SU-DHL-6 (cell line): ENCODE results near the gene ARNT2.

Experiments used
- H2AFZ ChIP-seq: fragments of 200-600 bp; sonication (generic); 2 replicates; pipeline ENCODE4 v1.6.1; 2014; ENCODE audit warnings: low read depth, mild to moderate bottlenecking, moderate library complexity, mixed read lengths, antibody characterized with exemption, low read length; ENCODE audit not compliant: severe bottlenecking
- H3F3A ChIP-seq: fragments of 200-600 bp; shearing (Covaris generic); 2 replicates; pipeline ENCODE4 v1.6.0; 2016; ENCODE audit warnings: antibody characterized with exemption, mild to moderate bottlenecking; ENCODE audit not compliant: insufficient read depth
- H3K27ac ChIP-seq: fragments of 200-600 bp; sonication (generic); 2 replicates; pipeline ENCODE4 v1.5.1; 2016; ENCODE audit warnings: low read depth, mild to moderate bottlenecking, low read length, moderate library complexity, mixed read lengths
- H3K27me3 ChIP-seq: fragments of 200-600 bp; sonication (generic), shearing (Covaris generic); 2 replicates; pipeline ENCODE4 v1.6.0; 2014; ENCODE audit warnings: mild to moderate bottlenecking, low read length
- H3K36me3 ChIP-seq: fragments of 200-600 bp; sonication (generic); 2 replicates; pipeline ENCODE4 v1.6.1; 2014; ENCODE audit warnings: mild to moderate bottlenecking, low read length, mixed read lengths
- H3K4me2 ChIP-seq: fragments of 300-600, 200-600 bp; shearing (Covaris generic), sonication (generic); 2 replicates; pipeline ENCODE4 v1.6.0; 2014; ENCODE audit warnings: low read length, low read depth, mild to moderate bottlenecking; ENCODE audit not compliant: poor library complexity, severe bottlenecking
- H3K4me3 ChIP-seq: fragments of 200-600 bp; sonication (generic); 2 replicates; pipeline ENCODE4 v1.5.1; 2014; ENCODE audit warnings: antibody characterized with exemption, low read length, mild to moderate bottlenecking, mixed read lengths; ENCODE audit not compliant: insufficient read depth, poor library complexity, severe bottlenecking
- H3K79me2 ChIP-seq: fragments of 200-600 bp; sonication (generic); 2 replicates; pipeline ENCODE4 v1.6.1; 2014; ENCODE audit warnings: mild to moderate bottlenecking, low read length, moderate library complexity; ENCODE audit not compliant: insufficient read depth
- H3K9ac ChIP-seq: fragments of 200-600 bp; sonication (generic); 2 replicates; pipeline ENCODE4 v1.7.0; 2014; ENCODE audit warnings: mild to moderate bottlenecking, low read length
- H3K9me2 ChIP-seq: fragments of 200-600 bp; sonication (generic); replicated peaks from 2 replicates; pipeline ENCODE4 v1.6.1; 2014; ENCODE audit warnings: low read length; ENCODE audit not compliant: insufficient read depth
- H3K9me3 ChIP-seq: fragments of 200-600 bp; sonication (generic); 2 replicates; pipeline ENCODE4 v1.6.1; 2014; ENCODE audit warnings: low read length, mixed read lengths; ENCODE audit not compliant: insufficient read depth
- H4K20me1 ChIP-seq: fragments of 200-600 bp; sonication (generic); 2 replicates; pipeline ENCODE4 v1.6.1; 2014; ENCODE audit warnings: low read depth, mild to moderate bottlenecking, antibody characterized with exemption, low read length, moderate library complexity, mixed read lengths
- EZH2phosphoT487 ChIP-seq: fragments of 200-600 bp; sonication (generic), shearing (Covaris generic); conservative IDR thresholded peaks from 2 replicates; pipeline ENCODE4 v1.6.1; 2018; ENCODE audit warnings: mild to moderate bottlenecking, antibody characterized with exemption, low read length, moderate library complexity, mixed read lengths
- TF ChIP-seq, protein P1 (sequence below): fragments of 200-600 bp; sonication (generic); IDR thresholded peaks from one replicate; pipeline ENCODE4 v1.5.1; 2017; ENCODE audit warnings: antibody characterized with exemption, mild to moderate bottlenecking, low read length, moderate library complexity; ENCODE audit not compliant: insufficient read depth, poor library complexity, severe bottlenecking

The ARNT2 gene

GRCh38 chr15:80514071-80514780 is 110.0 kb downstream of the ARNT2 start:
- Histone ChIP-seq H3K27ac (no peak overlapping the region), H3K9me3 (no peaks in the 10 kb centered on the region), H3K9ac (no peak overlapping the region), H3K27me3 (no peaks in the 10 kb centered on the region; the same call in 1 of the 2 replicates), H2AFZ (no peak overlapping the region), H3K4me2 (no peak overlapping the region), H3F3A (no peaks in the 10 kb centered on the region), H3K4me3 (no peak overlapping the region), H4K20me1 (no peaks in the 10 kb centered on the region), H3K36me3 (no peaks in the 10 kb centered on the region), H3K79me2 (no peaks in the 10 kb centered on the region), H3K9me2 (no peaks in the 10 kb centered on the region)
- TF ChIP-seq, protein P1, sequence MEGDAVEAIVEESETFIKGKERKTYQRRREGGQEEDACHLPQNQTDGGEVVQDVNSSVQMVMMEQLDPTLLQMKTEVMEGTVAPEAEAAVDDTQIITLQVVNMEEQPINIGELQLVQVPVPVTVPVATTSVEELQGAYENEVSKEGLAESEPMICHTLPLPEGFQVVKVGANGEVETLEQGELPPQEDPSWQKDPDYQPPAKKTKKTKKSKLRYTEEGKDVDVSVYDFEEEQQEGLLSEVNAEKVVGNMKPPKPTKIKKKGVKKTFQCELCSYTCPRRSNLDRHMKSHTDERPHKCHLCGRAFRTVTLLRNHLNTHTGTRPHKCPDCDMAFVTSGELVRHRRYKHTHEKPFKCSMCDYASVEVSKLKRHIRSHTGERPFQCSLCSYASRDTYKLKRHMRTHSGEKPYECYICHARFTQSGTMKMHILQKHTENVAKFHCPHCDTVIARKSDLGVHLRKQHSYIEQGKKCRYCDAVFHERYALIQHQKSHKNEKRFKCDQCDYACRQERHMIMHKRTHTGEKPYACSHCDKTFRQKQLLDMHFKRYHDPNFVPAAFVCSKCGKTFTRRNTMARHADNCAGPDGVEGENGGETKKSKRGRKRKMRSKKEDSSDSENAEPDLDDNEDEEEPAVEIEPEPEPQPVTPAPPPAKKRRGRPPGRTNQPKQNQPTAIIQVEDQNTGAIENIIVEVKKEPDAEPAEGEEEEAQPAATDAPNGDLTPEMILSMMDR, result no peak

- H3F3A ChIP-seq, result no peaks in the 10 kb centered on the region
- H3K4me2 ChIP-seq, result no peak overlapping the region
- H3K4me3 ChIP-seq, result no peak overlapping the region
- no peaks in the 10 kb centered on the region for H3K36me3 ChIP-seq
- H3K9me2 ChIP-seq, result no peaks in the 10 kb centered on the region
- no peaks in the 10 kb centered on the region for H3K9me3 ChIP-seq
- H2AFZ ChIP-seq, result no peak overlapping the region
- H3K9ac ChIP-seq, result no peak overlapping the region
- H3K27me3 ChIP-seq, result no peaks in the 10 kb centered on the region; the same call in 1 of the 2 replicates
- H3K79me2 ChIP-seq, result no peaks in the 10 kb centered on the region
- no peaks in the 10 kb centered on the region for H4K20me1 ChIP-seq
- no peak for TF ChIP-seq EZH2phosphoT487
- TF ChIP-seq, protein P1, result no peak
- no peak overlapping the region for H3K27ac ChIP-seq
These were observed 113.1 kb downstream of the ARNT2 start for GRCh38 chr15:80517290-80517689.

GRCh38 chr15:80518522-80518921 is 114.3 kb downstream of the ARNT2 start:
- H3F3A ChIP-seq, result no peaks in the 10 kb centered on the region
- H3K9me3 ChIP-seq, result no peaks in the 10 kb centered on the region
- H3K9me2 ChIP-seq, result no peaks in the 10 kb centered on the region
- H3K79me2 ChIP-seq, result no peaks in the 10 kb centered on the region
- no peak overlapping the region for H3K27ac ChIP-seq
- no peak overlapping the region for H3K4me3 ChIP-seq
- no peaks in the 10 kb centered on the region for H4K20me1 ChIP-seq
- no peaks in the 10 kb centered on the region; the same call in 1 of the 2 replicates for H3K27me3 ChIP-seq
- H2AFZ ChIP-seq, result no peak overlapping the region
- H3K4me2 ChIP-seq, result no peak overlapping the region
- H3K36me3 ChIP-seq, result no peaks in the 10 kb centered on the region
- TF ChIP-seq EZH2phosphoT487, result no peak
- H3K9ac ChIP-seq, result no peak overlapping the region

DNA sequence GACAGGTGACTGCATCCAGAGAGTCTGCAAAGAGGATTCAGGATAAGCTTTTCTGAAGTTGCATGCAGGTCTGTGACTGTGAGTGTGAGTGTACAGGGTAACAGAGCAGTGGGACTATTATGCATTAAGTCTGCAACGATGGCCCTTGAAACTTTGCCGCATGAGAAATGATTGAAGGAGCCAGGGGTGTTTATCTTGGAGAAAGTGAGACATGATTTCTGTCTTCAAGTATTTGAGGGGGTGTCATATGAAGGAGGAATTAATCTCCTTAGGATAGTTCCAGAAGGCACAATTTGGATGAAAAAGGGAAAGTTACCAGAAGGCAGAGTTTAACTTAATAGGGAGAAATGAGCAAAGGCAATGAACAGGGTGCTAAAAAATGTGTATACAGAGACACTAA is 119.6 kb downstream of the ARNT2 start:
- Histone ChIP-seq H3K9me3 (no peaks in the 10 kb centered on the region), H3K9me2 (no peaks in the 10 kb centered on the region), H3F3A (no peaks in the 10 kb centered on the region), H3K4me2 (no peak overlapping the region), H3K79me2 (no peaks in the 10 kb centered on the region), H3K27ac (no peak overlapping the region), H3K9ac (no peak overlapping the region), H4K20me1 (no peaks in the 10 kb centered on the region), H2AFZ (no peak overlapping the region), H3K4me3 (no peak overlapping the region), H3K27me3 (no peaks in the 10 kb centered on the region), H3K36me3 (no peaks in the 10 kb centered on the region)
- TF ChIP-seq, protein P1, result no peak
- TF ChIP-seq EZH2phosphoT487, result no peak
